ENCODE results near the gene CERS6. TPM values are rescaled to one million over a fixed set of nuclear protein-coding genes. Genes with fewer than 3 reads are reported as not detected.

Gene CERS6
- total RNA-seq, 1 experiment from 2014 or later: 17.3 TPM

DNA sequence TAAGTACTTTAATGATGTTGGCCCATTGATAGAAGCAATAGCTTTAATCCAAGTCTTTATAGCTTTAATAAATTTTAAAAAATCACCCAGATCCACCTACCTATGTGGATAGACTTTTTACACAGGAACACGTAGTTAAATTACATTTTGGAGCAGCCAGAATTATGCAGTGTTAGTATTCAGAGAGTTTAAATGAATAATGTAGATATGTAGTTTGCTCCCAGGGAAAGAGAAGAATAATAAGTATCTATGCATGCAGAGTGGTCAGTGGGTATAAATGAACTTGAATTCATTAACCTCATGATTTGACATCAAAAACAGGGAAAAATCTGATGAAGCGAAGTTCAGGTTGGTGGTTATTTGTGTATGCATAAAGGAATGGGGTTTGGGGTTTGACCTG lies 146.3 kb downstream of the CERS6 start (continued):
- TF ChIP-seq, protein P1, sequence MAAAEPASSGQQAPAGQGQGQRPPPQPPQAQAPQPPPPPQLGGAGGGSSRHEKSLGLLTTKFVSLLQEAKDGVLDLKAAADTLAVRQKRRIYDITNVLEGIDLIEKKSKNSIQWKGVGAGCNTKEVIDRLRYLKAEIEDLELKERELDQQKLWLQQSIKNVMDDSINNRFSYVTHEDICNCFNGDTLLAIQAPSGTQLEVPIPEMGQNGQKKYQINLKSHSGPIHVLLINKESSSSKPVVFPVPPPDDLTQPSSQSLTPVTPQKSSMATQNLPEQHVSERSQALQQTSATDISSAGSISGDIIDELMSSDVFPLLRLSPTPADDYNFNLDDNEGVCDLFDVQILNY (CRISPR knock-in tag; IDR thresholded peaks at IDR 0.05): no peak
- TF ChIP-seq ZNF317 (CRISPR knock-in tag; IDR thresholded peaks at IDR 0.05; ENCODE audit: borderline replicate concordance, low read depth): no peak
- no peak for TF ChIP-seq E2F4 (CRISPR knock-in tag; IDR thresholded peaks at IDR 0.05; ENCODE audit: borderline replicate concordance, low read depth)
- no peak for TF ChIP-seq ELF4 (CRISPR knock-in tag; IDR thresholded peaks at IDR 0.05; ENCODE audit: low read depth)
- no peak for TF ChIP-seq ZSCAN18 (CRISPR knock-in tag; IDR thresholded peaks at IDR 0.05)
- TF ChIP-seq ATF3 (CRISPR knock-in tag; conservative IDR thresholded peaks at IDR 0.05): no peak
- no peak for TF ChIP-seq CTCF (IDR thresholded peaks at IDR 0.05)
- TF ChIP-seq GABPB1 (CRISPR knock-in tag; IDR thresholded peaks at IDR 0.05): no peak
- TF ChIP-seq CREM (CRISPR knock-in tag; IDR thresholded peaks at IDR 0.05): no peak
- TF ChIP-seq ZNF219 (CRISPR knock-in tag; IDR thresholded peaks at IDR 0.05; ENCODE audit: borderline replicate concordance): no peak

GRCh38 chr2:168602846-168603401 lies 146.9 kb downstream of the CERS6 start:
- H3K36me3 Mint-ChIP-seq: peaks cover 32% of the 10 kb centered on the region
- DNase-seq (ENCODE audit: low spot score) (no peak), ATAC-seq (peak; percentile 20)
- H3K4me3 Mint-ChIP-seq: no peak overlapping the region
- peak overlapping the region; percentile 74; the same call in 1 of the 2 replicates for H3K27ac Mint-ChIP-seq
- peaks cover 36% of the 10 kb centered on the region for H3K9me3 Mint-ChIP-seq
- no peaks in the 10 kb centered on the region; the same call in 1 of the 2 replicates for H3K27me3 Mint-ChIP-seq (ENCODE audit: low read depth)
- H3K4me1 Mint-ChIP-seq: peaks cover 18% of the 10 kb centered on the region
- TF ChIP-seq NR2C2 (CRISPR knock-in tag; IDR thresholded peaks at IDR 0.05) (no peak), ERG (CRISPR knock-in tag; IDR thresholded peaks at IDR 0.05) (no peak), SP1 (CRISPR knock-in tag; conservative IDR thresholded peaks at IDR 0.05) (no peak), GABPB1 (CRISPR knock-in tag; IDR thresholded peaks at IDR 0.05) (no peak), ZNF232 (CRISPR knock-in tag; IDR thresholded peaks at IDR 0.05) (no peak), CDX4 (CRISPR knock-in tag; IDR thresholded peaks at IDR 0.05; ENCODE audit: borderline replicate concordance) (no peak), RORB (CRISPR knock-in tag; IDR thresholded peaks at IDR 0.05) (no peak), ZNF263 (CRISPR knock-in tag; IDR thresholded peaks at IDR 0.05; ENCODE audit: low read depth) (no peak), ZNF416 (CRISPR knock-in tag; IDR thresholded peaks at IDR 0.05) (no peak), SOX15 (CRISPR knock-in tag; IDR thresholded peaks at IDR 0.05) (no peak), ZBTB21 (CRISPR knock-in tag; IDR thresholded peaks at IDR 0.05; ENCODE audit: borderline replicate concordance) (no peak), HMGXB4 (CRISPR knock-in tag; IDR thresholded peaks at IDR 0.05) (no peak), NR1H2 (CRISPR knock-in tag; IDR thresholded peaks at IDR 0.05) (no peak), HMGA2 (CRISPR knock-in tag; IDR thresholded peaks at IDR 0.05) (no peak), NFE2L1 (CRISPR knock-in tag; IDR thresholded peaks at IDR 0.05) (no peak), ZNF219 (CRISPR knock-in tag; IDR thresholded peaks at IDR 0.05; ENCODE audit: borderline replicate concordance) (no peak), MAX (CRISPR knock-in tag; IDR thresholded peaks at IDR 0.05) (no peak)
- TF ChIP-seq, protein P2, sequence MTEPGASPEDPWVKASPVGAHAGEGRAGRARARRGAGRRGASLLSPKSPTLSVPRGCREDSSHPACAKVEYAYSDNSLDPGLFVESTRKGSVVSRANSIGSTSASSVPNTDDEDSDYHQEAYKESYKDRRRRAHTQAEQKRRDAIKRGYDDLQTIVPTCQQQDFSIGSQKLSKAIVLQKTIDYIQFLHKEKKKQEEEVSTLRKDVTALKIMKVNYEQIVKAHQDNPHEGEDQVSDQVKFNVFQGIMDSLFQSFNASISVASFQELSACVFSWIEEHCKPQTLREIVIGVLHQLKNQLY (CRISPR knock-in tag; IDR thresholded peaks at IDR 0.05): no peak
- ChIA-PET CTCF (interaction anchor here (0.5 to 1.5 kb wide), 7 partner anchors 10 to 1548 kb away, joined by 3 to 5 read pairs (median 3); no protein-coding TSS in a partner anchor), POLR2A (no interaction called here)

Measured in WTC11 (cell line).